Thyroid gland (tissue), 4 donors: Measurements from ENCODE around the gene LTBP3. TPM values are rescaled to one million over a fixed set of nuclear protein-coding genes. Genes with fewer than 3 reads are reported as not detected.

Experiments used
- DNase-seq, 2 donors: peaks; one replicate each; pipeline ENCODE4 v3.0.0-alpha.2; 2019
- H3K27ac ChIP-seq, 3 donors: fragments of 200-600 bp; sonication (generic); 1 replicate in 2 of 3; 2 replicates in 1 of 3; pipeline ENCODE4 v1.5.1; 2016 to 2019; ENCODE audit warnings: mild to moderate bottlenecking in 1 of 3, moderate library complexity in 1 of 3
- H3K27me3 ChIP-seq: fragments of 200-600 bp; sonication (generic); one replicate; pipeline ENCODE4 v1.5.1; 2019
- H3K36me3 ChIP-seq, 2 donors: fragments of 200-600 bp; sonication (generic); one replicate each; pipeline ENCODE4 v1.5.1; 2016 to 2019
- H3K4me1 ChIP-seq, 2 donors: fragments of 200-600 bp; sonication (generic); one replicate each; pipeline ENCODE4 v1.5.1; 2017 to 2019
- H3K4me3 ChIP-seq, 3 donors: fragments of 200-600 bp; sonication (generic); replicated peaks in 1 of 3; 1 replicate in 2 of 3; 2 replicates in 1 of 3; pipeline ENCODE4 v1.5.1; 2016; ENCODE audit warnings: mild to moderate bottlenecking in 1 of 3
- H3K9me3 ChIP-seq: fragments of 200-600 bp; sonication (generic); one replicate; pipeline ENCODE4 v1.5.1; 2017
- POLR2A ChIP-seq, 2 donors: fragments of 450-650 bp; IDR thresholded peaks; one replicate each; pipeline ENCODE4 v1.6.1; 2017; ENCODE audit warnings: antibody characterized with exemption in 2 of 2, mild to moderate bottlenecking in 2 of 2, moderate library complexity in 1 of 2
- WGBS, 2 donors: methylation state at CpG; one replicate each; pipeline ENCODE4 v1.1.5; 2017; 5-methylcytosine and 5-hydroxymethylcytosine counted together
- intact Hi-C: fragments of 100-400 bp; cut with DNase I; formaldehyde crosslinking; loops from one replicate; pipeline ENCODE4 v1.15.1; 2023
- total RNA-seq, 4 donors: library from RNA; depleted of rRNA; stranded (reverse); fragments of >200 nt; gene quantifications; one replicate each; pipeline ENCODE4 v1.2.3, GENCODE V29; 2016
- TF ChIP-seq, protein P1 (sequence below), 6 experiments: fragments of 200-600 bp in 3 of 6; fragments of 450-650 bp in 3 of 6; sonication (generic) in 3 of 6; IDR thresholded peaks; one replicate each; pipeline ENCODE4 v1.5.1; 2016 to 2019; ENCODE audit warnings: antibody characterized with exemption in 6 of 6, mild to moderate bottlenecking in 2 of 6, inconsistent platforms in 1 of 6, moderate library complexity in 1 of 6

Gene LTBP3
- total RNA-seq, 4 donors from 2014 or later: 195 to 277 (median 222) TPM

DNA sequence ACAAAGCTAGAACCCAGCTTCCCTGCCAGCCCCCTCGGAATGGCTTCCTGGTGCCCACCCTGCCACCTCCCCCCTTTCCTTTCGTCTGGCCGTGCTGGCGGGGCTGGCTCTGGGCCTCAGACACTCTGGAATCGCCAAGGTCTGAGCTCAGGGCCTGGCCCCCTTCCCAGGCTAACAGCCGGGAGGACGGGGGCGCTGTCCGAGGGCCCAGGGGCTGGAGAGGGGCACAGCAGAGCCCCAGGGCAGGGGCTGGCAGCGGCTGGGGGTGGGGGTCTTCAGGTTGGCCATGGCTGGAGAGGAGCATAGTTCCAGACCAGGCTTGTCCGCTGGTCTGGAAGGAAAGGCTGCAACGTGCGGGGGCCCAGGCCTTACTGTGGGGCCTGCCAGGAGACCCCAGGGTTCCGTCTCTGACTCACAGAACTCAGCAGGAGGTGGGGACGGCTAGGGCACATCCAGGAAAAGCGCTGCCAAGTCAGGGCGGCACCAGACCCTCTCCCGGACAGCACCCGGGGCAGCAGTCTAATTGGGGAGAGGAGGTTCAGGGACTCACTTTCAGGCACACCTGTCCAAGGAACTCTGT lies 861 bp upstream of the LTBP3 start:
- Histone ChIP-seq H3K27me3 (no peaks in the 10 kb centered on the region), H3K9me3 (no peaks in the 10 kb centered on the region), H3K4me3 (peak overlapping the region in 1 of 3 donors; percentile 55), H3K36me3 (no peaks in the 10 kb centered on the region), H3K4me1 (peaks cover 48 to 59% of the 10 kb centered on the region in 2 donors), H3K27ac (peak overlapping the region; percentile 94 to 100 (median 97))
- intact Hi-C loops: no loop called here
- DNase-seq: peak; percentile 70 to 73
- 79 to 85% methylated on average over 7 to 10 of the region's 19 CpGs for WGBS, 2 donors
- TF ChIP-seq, protein P1, sequence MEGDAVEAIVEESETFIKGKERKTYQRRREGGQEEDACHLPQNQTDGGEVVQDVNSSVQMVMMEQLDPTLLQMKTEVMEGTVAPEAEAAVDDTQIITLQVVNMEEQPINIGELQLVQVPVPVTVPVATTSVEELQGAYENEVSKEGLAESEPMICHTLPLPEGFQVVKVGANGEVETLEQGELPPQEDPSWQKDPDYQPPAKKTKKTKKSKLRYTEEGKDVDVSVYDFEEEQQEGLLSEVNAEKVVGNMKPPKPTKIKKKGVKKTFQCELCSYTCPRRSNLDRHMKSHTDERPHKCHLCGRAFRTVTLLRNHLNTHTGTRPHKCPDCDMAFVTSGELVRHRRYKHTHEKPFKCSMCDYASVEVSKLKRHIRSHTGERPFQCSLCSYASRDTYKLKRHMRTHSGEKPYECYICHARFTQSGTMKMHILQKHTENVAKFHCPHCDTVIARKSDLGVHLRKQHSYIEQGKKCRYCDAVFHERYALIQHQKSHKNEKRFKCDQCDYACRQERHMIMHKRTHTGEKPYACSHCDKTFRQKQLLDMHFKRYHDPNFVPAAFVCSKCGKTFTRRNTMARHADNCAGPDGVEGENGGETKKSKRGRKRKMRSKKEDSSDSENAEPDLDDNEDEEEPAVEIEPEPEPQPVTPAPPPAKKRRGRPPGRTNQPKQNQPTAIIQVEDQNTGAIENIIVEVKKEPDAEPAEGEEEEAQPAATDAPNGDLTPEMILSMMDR (IDR thresholded peaks at IDR 0.05): no peak
- TF ChIP-seq POLR2A (IDR thresholded peaks at IDR 0.05): no peak

DNA sequence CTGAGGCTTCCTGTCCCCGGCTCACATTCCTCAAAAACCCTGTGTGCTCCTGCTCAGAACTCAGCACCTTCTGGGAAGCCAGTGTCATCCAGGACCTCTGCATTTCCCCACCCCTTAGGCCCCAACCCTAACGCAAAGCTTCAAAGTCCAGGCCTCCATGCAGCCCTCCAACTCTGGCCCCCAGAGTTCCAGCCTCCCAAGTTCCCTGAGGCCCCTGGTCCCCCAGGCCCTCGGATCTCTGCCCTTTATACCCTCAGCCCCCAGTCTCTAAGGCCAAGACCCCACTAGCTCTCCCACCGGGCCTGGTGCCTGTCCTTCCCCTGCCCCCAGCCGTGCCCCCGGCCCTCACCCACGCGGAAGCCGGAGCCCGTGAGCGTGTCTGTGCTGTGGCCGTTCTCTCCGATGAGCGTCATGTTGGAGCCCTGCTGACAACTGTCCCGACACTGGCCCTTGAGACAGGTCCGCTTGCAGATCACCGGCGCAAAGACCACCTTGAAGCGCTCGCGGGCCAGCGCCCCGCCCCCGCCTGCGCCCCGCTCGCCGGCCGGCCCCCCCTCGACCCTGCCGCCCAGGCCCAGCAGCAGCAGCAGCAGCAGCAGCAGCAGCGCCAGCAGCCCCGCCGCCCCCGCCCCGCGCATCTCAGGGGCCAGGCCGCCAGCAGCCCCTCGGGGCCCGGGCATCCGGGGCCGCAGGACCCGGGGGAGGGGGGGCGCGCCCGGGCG lies 718 bp downstream of the LTBP3 start:
- peak in 1 of 2 donors; percentile 44 for DNase-seq
- Histone ChIP-seq H3K9me3 (no peaks in the 10 kb centered on the region), H3K36me3 (no peaks in the 10 kb centered on the region), H3K27me3 (no peaks in the 10 kb centered on the region), H3K4me3 (peak overlapping the region in 2 of 3 donors; percentile 20 to 55), H3K27ac (peak overlapping the region; percentile 94 to 100 (median 97)), H3K4me1 (peaks cover 48 to 62% of the 10 kb centered on the region in 2 donors)
- WGBS, 2 donors: 5 to 8% methylated on average over 17 to 23 of the region's 47 CpGs
- TF ChIP-seq, protein P1 (IDR thresholded peaks at IDR 0.05): no peak
- no peak for TF ChIP-seq POLR2A (IDR thresholded peaks at IDR 0.05)
- intact Hi-C loops: no loop called here

DNA sequence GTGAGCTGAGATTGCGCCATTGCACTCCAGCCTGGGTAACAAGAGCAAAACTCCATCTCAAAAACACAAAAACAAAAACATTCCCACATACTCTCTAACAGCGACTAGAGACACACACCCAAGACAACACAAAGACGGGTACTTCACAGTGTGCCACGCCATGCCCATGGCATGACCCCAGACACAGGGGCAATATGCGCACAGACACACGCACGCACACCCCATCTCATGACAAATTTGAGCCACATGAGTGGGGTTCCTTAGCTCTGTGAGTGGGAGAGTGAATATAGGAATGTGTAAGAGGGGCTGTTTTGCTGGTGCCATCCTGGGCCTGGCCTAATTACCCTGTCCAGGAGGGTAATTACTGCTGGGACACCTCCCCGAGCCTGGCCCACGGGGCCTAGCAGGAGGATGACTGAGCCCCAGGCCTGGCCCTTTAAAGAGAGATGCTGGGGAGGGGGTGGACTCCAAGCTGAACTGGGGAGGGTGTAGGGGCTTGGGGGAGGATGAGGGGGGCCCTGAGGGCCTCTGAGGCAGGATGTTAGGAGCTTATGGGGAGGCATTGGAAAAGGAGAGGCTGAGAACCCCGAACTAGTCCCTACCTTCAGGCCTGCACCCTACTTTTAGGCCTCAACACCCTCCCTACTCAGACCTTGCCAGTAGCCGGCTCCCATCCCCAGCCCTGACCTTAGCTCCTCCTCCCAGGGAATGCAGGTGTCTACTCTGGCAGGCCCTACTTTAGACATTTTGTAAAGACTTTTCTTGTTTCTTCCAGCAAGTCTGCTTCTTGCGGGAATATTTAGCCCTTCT lies 1.5 kb downstream of the LTBP3 start:
- no peaks in the 10 kb centered on the region for H3K27me3 ChIP-seq
- H3K4me1 ChIP-seq: peaks cover 48 to 70% of the 10 kb centered on the region in 2 donors
- intact Hi-C loops: no loop called here
- 75 to 82% methylated on average over 10 to 12 of the region's 12 CpGs for WGBS, 2 donors
- peak in 1 of 2 donors; percentile 49 for DNase-seq
- peak overlapping the region in 1 of 3 donors; percentile 55 for H3K4me3 ChIP-seq
- H3K9me3 ChIP-seq: no peaks in the 10 kb centered on the region
- peak overlapping the region; percentile 94 to 100 (median 97) for H3K27ac ChIP-seq
- TF ChIP-seq POLR2A (IDR thresholded peaks at IDR 0.05): no peak
- TF ChIP-seq, protein P1 (IDR thresholded peaks at IDR 0.05): no peak
- H3K36me3 ChIP-seq: no peaks in the 10 kb centered on the region

DNA sequence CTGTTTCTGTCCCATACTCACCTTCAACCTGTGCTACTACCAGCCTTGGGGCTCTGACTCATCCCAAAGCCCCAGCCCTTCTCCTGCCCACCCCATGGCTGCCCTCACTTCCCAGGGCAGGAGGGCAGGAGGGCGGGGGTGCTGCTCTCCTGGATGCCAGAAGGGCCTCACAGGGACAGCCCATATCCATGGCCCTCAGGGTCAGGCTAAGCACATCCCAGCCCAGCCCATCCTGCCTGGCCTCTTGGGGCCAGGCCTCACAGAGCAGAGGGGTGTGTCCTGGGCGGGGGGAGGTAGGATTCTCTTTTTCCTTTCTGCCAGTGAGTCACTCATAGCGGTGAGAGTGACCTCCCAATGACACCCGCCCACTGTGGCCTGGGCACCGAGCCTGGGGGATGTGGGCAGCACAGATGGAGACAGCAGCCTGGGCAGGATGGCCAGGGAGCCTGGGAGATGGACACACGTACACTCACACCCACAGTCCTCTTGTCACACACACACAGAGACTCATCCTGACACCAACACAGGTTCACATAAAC lies 2.4 kb downstream of the LTBP3 start:
- 60 to 79% methylated on average over 1 to 3 of the region's 6 CpGs for WGBS, 2 donors
- Histone ChIP-seq H3K4me1 (peaks cover 47 to 74% of the 10 kb centered on the region in 2 donors), H3K27me3 (no peaks in the 10 kb centered on the region), H3K9me3 (no peaks in the 10 kb centered on the region), H3K27ac (peak overlapping the region in 2 of 3 donors; percentile 94 to 97), H3K4me3 (no peak overlapping the region), H3K36me3 (no peaks in the 10 kb centered on the region)
- intact Hi-C loops: no loop called here
- TF ChIP-seq, protein P1 (IDR thresholded peaks at IDR 0.05): no peak
- no peak for TF ChIP-seq POLR2A (IDR thresholded peaks at IDR 0.05)
- peak in 1 of 2 donors; percentile 45 for DNase-seq
